ENCODE results near the gene SYNDIG1L.
"Not testable (repeated sequence)": the region's sequence is repeated elsewhere in the genome, so short reads cannot be mapped to it uniquely, and the experiment has no call there.

The SYNDIG1L gene

DNA sequence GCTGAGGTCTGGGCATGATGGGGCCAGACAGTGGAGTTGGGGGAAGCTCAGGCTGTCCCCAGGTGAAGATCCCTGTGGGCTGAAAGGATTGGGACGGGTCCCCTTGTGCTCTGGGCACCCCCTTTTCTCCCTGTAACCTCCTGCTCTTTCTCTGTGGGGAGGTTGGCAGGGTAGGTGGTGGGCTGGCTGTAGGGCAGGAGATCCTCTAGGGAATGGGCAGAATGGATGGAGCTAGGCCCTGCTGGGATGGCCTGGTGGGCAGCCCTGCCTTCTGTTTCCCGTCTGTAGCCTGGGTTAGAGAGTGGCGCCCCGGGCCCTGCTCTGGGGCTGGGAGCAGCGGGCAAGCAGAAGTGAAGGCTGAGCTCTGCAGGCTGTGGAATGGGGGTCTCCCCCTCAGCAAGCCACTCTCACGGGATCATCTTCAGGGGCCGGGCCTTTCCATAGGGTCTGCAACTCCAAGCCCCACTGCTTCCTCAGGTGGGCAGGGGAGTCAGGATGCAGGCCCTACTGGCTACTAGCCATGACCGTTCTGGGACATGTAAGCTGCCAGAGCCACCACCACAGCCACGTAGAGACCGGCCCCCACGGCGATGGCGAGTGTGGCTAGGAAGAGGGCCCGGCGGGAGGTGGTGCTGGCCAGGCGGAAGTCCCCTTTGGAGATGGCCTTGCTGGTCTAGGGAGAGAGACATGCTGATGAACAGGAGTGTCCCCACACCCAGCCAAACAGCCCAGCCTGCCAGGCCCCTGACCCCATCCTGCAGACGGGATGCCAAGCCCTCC, 18.8 kb downstream of the SYNDIG1L start:
- no peak for DNase-seq
- in situ Hi-C loops (cut with MboI; ENCODE audit: low pct_unique_long_range_greater_than_20kb, low sequenced_read_pairs): no loop called here

DNA sequence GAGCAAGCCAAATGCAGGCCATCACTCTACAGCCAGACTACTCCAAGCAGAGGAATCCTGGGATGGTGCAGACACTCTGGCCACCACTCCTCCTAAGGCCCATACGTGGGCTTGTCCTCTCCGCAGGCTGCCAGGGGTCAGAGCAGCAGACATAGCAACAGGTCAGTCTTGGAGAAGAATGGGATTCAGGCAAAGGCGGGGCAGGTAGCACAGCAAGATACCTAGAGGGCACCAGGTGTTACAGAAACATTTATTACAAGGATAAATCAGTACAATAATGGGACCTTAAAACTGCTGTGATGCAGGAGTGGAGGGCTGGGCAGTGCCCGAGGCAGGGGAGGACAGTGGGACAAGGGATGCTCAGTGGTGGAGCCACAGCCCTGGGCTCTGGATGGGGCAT, 20.3 kb downstream of the SYNDIG1L start:
- in situ Hi-C loops (cut with MboI; ENCODE audit: low pct_unique_long_range_greater_than_20kb, low sequenced_read_pairs): no loop called here
- DNase-seq: no peak

GRCh38 chr14:74404435-74404834, 21.6 kb downstream of the SYNDIG1L start:
- in situ Hi-C loops (cut with MboI; ENCODE audit: low pct_unique_long_range_greater_than_20kb, low sequenced_read_pairs): no loop called here

GRCh38 chr14:74403619-74404417, 22.2 kb downstream of the SYNDIG1L start:
- in situ Hi-C loops (cut with MboI; ENCODE audit: low pct_unique_long_range_greater_than_20kb, low sequenced_read_pairs): no loop called here
- DNase-seq: no peak

More at GRCh38 chr14:74404435-74404834, 21.6 kb downstream of the SYNDIG1L start:
- DNase-seq: no peak

- no peak for DNase-seq
- in situ Hi-C loops (cut with MboI; ENCODE audit: low pct_unique_long_range_greater_than_20kb, low sequenced_read_pairs): no loop called here
Observed at GRCh38 chr14:74402401-74403251, 23.4 kb downstream of the SYNDIG1L start.

- in situ Hi-C loops (cut with MboI; ENCODE audit: low pct_unique_long_range_greater_than_20kb, low sequenced_read_pairs): no loop called here
- peak; percentile 31 for DNase-seq
Observed at GRCh38 chr14:74401504-74402241, 24.3 kb downstream of the SYNDIG1L start.

DNA sequence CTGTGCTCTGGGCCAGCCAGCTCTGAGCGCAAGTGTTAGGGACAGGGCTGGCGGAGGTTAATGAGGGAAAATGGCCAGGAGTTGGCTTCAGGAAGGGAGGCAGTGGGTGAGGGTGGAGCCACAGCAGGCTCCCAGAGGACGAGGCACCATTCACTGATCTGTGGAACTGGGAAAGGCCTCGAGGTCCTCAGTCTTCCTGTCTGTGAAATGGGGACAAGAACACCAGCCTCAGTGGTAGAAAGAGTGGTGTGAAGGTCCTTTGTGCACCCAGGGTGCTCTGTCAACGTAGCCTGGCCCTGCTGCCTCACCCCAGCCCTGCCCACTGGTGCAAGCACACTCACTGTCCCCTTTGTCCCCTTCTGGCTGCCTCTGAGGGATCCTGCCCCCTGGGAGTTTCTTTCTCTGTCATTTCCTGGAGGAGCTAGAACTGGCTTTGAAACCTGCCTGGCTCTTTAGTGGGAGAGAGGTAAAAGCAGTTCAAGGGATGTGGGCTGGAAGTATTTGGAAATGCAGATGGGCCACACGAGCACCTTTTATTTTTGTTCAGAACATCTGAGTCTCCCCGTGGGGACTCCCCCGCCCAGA, 25.0 kb downstream of the SYNDIG1L start:
- in situ Hi-C loops (cut with MboI; ENCODE audit: low pct_unique_long_range_greater_than_20kb, low sequenced_read_pairs): no loop called here
- DNase-seq: no peak

- peak; percentile 8 for DNase-seq
- in situ Hi-C loops (cut with MboI; ENCODE audit: low pct_unique_long_range_greater_than_20kb, low sequenced_read_pairs): no loop called here
Observed at GRCh38 chr14:74400031-74400685, 25.9 kb downstream of the SYNDIG1L start.

- no peak for DNase-seq
- in situ Hi-C loops (cut with MboI; ENCODE audit: low pct_unique_long_range_greater_than_20kb, low sequenced_read_pairs): no loop called here
Observed at GRCh38 chr14:74395094-74395493, 30.9 kb downstream of the SYNDIG1L start.

GRCh38 chr14:74394549-74394948, 31.5 kb downstream of the SYNDIG1L start:
- in situ Hi-C loops (cut with MboI; ENCODE audit: low pct_unique_long_range_greater_than_20kb, low sequenced_read_pairs): no loop called here
- DNase-seq: no peak

DNA sequence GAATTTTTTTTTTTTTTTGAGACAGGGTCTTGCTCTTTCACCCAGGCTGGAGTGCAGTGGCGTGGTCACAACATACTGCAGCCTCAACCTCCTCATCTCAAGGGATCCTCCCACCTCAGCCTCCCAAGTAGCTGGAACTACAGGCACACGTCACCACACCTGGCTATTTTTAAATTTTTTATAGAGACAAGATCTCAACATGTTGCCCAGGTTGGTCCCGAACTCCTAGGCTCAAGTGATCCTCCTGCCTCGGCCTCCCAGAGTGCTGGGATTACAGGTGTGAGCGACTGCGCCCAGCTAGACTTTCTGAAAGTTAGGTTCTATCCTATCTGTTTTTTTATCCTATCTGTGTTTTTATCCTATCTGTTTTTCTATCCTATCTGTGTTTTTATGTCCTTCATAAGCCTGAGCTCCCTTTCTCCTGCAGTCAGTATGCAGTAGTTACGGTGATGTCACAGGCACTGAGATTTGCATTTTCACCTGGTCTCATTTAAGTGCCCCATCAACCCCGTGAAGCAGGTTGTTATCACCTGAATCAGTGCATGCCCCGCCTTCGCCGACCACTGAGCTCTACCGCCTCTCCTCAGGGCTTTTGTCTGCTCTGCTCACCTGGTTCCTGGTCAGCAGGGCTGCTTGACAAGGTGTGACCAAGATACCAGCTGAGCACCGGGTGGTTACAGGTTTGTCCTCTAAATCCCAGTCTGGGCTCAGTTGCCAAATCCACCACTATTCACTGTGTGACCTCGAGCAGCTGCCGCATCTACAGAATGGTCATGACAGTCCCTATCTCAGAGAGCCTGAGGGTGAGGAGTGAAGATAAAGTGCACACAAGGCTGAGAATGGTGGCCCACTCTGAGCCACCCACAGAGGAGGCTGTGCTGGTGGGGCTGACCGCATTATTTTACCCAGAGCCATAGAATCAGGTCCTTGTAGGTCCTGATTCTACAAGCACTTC, 33.1 kb downstream of the SYNDIG1L start:
- DNase-seq: no peak
- in situ Hi-C loops (cut with MboI; ENCODE audit: low pct_unique_long_range_greater_than_20kb, low sequenced_read_pairs): no loop called here

- DNase-seq: no peak
- in situ Hi-C loops (cut with MboI; ENCODE audit: low pct_unique_long_range_greater_than_20kb, low sequenced_read_pairs): no loop called here
Observed at GRCh38 chr14:74391479-74391878, 34.5 kb downstream of the SYNDIG1L start.

- DNase-seq; in situ Hi-C loops (cut with MboI; ENCODE audit: low pct_unique_long_range_greater_than_20kb, low sequenced_read_pairs): not testable (repeated sequence)
Observed at GRCh38 chr14:74390505-74390904, 35.5 kb downstream of the SYNDIG1L start.

- in situ Hi-C loops (cut with MboI; ENCODE audit: low pct_unique_long_range_greater_than_20kb, low sequenced_read_pairs): no loop called here
- DNase-seq: no peak
Observed at GRCh38 chr14:74389980-74390379, 36.0 kb downstream of the SYNDIG1L start.

DNA sequence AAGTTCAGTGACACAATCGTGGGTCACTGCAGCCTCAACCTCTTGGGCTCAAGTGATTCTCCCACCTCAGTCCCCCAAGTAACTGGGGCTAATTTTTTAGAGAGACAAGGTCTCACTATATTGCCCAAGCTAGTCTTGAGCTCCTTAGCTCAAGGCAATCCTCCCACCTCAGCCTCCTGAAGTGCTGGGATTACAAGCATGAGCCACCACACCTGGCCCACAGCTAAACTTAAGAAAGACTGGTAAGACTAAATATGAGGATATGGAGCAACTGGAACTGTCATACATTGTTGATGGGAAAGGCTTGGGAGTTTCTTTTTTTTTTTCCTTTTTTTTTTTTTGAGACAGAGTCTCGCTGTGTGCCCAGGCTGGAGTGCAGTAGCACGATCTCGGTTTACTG, 43.8 kb downstream of the SYNDIG1L start:
- in situ Hi-C loops (cut with MboI; ENCODE audit: low pct_unique_long_range_greater_than_20kb, low sequenced_read_pairs): no loop called here
- DNase-seq: no peak

DNA sequence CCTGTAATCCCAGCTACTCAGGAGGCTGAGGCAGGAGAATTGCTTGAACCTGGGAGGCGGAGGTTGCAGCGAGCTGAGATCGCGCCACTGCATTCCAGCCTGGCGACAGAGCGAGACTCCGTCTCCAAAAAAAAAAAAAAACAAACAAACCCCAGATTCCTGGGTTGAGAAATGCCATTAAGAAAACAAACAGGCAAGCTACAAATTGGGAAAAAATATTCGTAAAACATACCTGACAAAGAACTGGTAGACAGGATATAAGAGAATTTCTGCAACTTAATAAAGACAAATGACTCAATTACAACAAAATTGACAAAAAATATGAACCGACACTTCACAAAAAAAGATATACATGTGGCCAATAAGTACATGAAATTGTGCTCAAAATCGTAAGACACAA, 44.4 kb downstream of the SYNDIG1L start:
- DNase-seq; in situ Hi-C loops (cut with MboI; ENCODE audit: low pct_unique_long_range_greater_than_20kb, low sequenced_read_pairs): not testable (repeated sequence)

DNA sequence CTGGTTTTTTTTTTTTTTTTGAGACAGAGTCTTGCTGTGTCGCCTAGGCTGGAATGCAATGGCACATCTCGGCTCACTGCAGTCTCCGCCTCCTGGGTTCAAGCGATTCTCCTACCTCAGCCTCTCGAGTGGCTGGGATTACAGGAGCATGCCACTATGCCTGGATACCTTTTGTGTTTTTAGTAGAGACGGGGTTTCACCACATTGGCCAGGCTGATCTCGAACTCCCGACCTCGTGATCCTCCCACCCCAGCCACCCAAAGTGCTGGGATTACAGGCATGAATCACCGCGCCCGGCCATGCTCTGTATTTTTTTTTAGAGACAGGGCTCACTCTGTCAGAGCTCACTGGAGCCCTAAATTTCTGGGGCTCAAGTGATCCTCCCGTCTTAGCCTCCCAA, 45.2 kb downstream of the SYNDIG1L start:
- DNase-seq: no peak
- in situ Hi-C loops (cut with MboI; ENCODE audit: low pct_unique_long_range_greater_than_20kb, low sequenced_read_pairs): no loop called here
